ENCODE data around the gene TNK2. TPM values are rescaled to one million over a fixed set of nuclear protein-coding genes. Genes with fewer than 3 reads are reported as not detected.

TNK2 gene
- total and polyA plus RNA-seq, 7 donors = 37.1 to 322 (median 67.1) TPM

- Histone ChIP-seq H3K27me3 (ENCODE audit: insufficient read depth in 3 of 3, low read length in 2 of 3) (no peaks in the 10 kb centered on the region), H3K27ac (no peak overlapping the region), H3K36me3 (ENCODE audit: insufficient read depth in 1 of 2, low read depth in 1 of 2) (peaks cover 9 to 70% of the 10 kb centered on the region in 2 donors), H3K4me3 (no peak overlapping the region), H3K9me3 (no peaks in the 10 kb centered on the region), H3K4me1 (peaks cover 8% of the 10 kb centered on the region)
- no peak for TF ChIP-seq CTCF (IDR thresholded peaks at IDR 0.05)
- ATAC-seq (no peak), DNase-seq (no peak)
- intact Hi-C loops (cut with DNase I) = no loop called here
- WGBS, 3 donors = 93 to 95% (median 94%) methylated on average over 31 to 39 of the region's 39 CpGs
Measured at GRCh38 chr3:195868336-195868865, 40.0 kb downstream of the TNK2 start.

GRCh38 chr3:195867631-195868335, 40.6 kb downstream of the TNK2 start:
- WGBS, 3 donors = 72 to 95% (median 84%) methylated on average over 25 to 40 of the region's 40 CpGs
- H3K36me3 ChIP-seq (ENCODE audit: insufficient read depth in 1 of 2, low read depth in 1 of 2) = peaks cover 9 to 70% of the 10 kb centered on the region in 2 donors
- TF ChIP-seq CTCF (IDR thresholded peaks at IDR 0.05) = no peak
- no peaks in the 10 kb centered on the region for H3K27me3 ChIP-seq (ENCODE audit: insufficient read depth in 3 of 3, low read length in 2 of 3)
- no peak overlapping the region for H3K4me3 ChIP-seq
- DNase-seq (peak in 1 of 2 donors; percentile 60), ATAC-seq (no peak)
- H3K4me1 ChIP-seq = peaks cover 13% of the 10 kb centered on the region
- no peaks in the 10 kb centered on the region for H3K9me3 ChIP-seq
- H3K27ac ChIP-seq = no peak overlapping the region
- intact Hi-C loops (cut with DNase I) = no loop called here

DNA sequence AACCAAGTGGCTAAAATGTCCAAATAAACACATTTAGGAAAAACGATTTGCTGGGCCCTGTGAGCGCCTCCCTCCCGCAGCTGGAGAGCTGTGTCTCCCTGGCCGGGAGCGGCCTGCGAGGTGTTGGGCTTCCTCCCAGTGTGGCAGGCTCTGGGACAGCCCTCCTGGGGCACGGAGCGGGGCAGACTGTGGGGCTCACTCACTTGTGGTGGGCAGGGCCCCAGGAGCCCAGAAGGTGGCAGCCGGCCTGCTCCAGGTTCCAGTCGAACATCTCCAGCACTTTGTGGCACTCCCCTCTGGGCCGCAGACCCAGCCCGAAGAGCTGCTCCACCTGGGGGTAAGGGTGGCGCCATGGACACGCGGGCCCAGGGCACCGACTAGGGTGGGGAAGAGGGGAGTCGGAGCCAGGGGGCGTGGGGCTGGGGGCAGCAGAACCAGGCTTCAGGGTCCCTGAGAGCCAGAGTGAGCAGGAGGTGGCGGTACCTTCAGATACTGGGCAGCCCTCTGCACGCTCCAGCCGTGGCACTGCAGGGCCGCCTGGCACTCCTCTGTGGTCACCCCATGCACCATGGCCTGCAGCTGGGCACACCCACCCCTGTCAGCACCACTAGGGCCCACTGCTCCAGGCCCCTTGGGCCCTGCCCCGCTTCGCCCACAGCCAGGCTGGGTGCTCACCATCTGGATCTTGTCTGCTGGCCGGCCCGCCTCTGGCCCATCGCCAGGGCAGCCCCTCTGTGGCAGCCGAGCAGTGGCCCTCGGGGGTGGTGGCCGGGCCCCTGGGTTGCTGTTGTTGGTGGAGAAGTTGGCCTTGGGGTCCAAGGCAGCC, 41.5 kb downstream of the TNK2 start:
- no peak for ATAC-seq
- no peaks in the 10 kb centered on the region for H3K9me3 ChIP-seq
- intact Hi-C loops (cut with DNase I) = no loop called here
- 86 to 94% (median 88%) methylated on average over 29 to 30 of the region's 30 CpGs for WGBS, 3 donors
- no peaks in the 10 kb centered on the region for H3K27me3 ChIP-seq (ENCODE audit: insufficient read depth in 3 of 3, low read length in 2 of 3)
- peaks cover 18% of the 10 kb centered on the region for H3K4me1 ChIP-seq
- no peak for TF ChIP-seq CTCF (IDR thresholded peaks at IDR 0.05)
- H3K27ac ChIP-seq = no peak overlapping the region
- H3K4me3 ChIP-seq = no peak overlapping the region
- H3K36me3 ChIP-seq (ENCODE audit: insufficient read depth in 1 of 2, low read depth in 1 of 2) = peaks cover 9 to 62% of the 10 kb centered on the region in 2 donors
- DNase-seq = peak in 1 of 2 donors; percentile 58

- WGBS, 3 donors = 80 to 87% (median 83%) methylated on average over 15 of the region's 15 CpGs
Measured at GRCh38 chr3:195865752-195866151, 42.6 kb downstream of the TNK2 start.

More at GRCh38 chr3:195865752-195866151, 42.6 kb downstream of the TNK2 start:
- peaks cover 7 to 52% of the 10 kb centered on the region in 2 donors for H3K36me3 ChIP-seq (ENCODE audit: insufficient read depth in 1 of 2, low read depth in 1 of 2)
- DNase-seq (peak in 1 of 2 donors; percentile 39), ATAC-seq (no peak)
- no peaks in the 10 kb centered on the region for H3K9me3 ChIP-seq
- no peak overlapping the region for H3K27ac ChIP-seq
- intact Hi-C loops (cut with DNase I) = no loop called here
- no peak for TF ChIP-seq CTCF (IDR thresholded peaks at IDR 0.05)
- peaks cover 18% of the 10 kb centered on the region for H3K4me1 ChIP-seq
- no peak overlapping the region for H3K4me3 ChIP-seq
- H3K27me3 ChIP-seq (ENCODE audit: insufficient read depth in 3 of 3, low read length in 2 of 3) = no peaks in the 10 kb centered on the region

All from psoas muscle (tissue), 8 donors.